Cardiac fibroblast (primary cell): ENCODE measurements around the gene ABHD17A.

Experiments used
- DNase-seq, 2 donors: peaks; one replicate each; pipeline versions ENCODE4 v3.0.0 to v3.0.0-alpha.2; 2010; ENCODE audit warnings: low read depth in 2 of 2
- H3K4me3 ChIP-seq, 2 donors: replicated peaks in 1 of 2; 1 replicate in 1 of 2; 2 replicates in 1 of 2; pipeline ENCODE4 v1.5.1; 2011; ENCODE audit warnings: low read depth in 2 of 2, low read length in 2 of 2, mild to moderate bottlenecking in 2 of 2, moderate library complexity in 1 of 2
- TF ChIP-seq, protein P1 (sequence below): IDR thresholded peaks from one replicate; pipeline ENCODE4 v1.5.1; 2011; ENCODE audit warnings: low read depth, mild to moderate bottlenecking, low read length, inconsistent platforms

ABHD17A gene

GRCh38 chr19:1867349-1867724 lies 18.0 kb downstream of the ABHD17A start:
- no peak for DNase-seq
- TF ChIP-seq, protein P1, sequence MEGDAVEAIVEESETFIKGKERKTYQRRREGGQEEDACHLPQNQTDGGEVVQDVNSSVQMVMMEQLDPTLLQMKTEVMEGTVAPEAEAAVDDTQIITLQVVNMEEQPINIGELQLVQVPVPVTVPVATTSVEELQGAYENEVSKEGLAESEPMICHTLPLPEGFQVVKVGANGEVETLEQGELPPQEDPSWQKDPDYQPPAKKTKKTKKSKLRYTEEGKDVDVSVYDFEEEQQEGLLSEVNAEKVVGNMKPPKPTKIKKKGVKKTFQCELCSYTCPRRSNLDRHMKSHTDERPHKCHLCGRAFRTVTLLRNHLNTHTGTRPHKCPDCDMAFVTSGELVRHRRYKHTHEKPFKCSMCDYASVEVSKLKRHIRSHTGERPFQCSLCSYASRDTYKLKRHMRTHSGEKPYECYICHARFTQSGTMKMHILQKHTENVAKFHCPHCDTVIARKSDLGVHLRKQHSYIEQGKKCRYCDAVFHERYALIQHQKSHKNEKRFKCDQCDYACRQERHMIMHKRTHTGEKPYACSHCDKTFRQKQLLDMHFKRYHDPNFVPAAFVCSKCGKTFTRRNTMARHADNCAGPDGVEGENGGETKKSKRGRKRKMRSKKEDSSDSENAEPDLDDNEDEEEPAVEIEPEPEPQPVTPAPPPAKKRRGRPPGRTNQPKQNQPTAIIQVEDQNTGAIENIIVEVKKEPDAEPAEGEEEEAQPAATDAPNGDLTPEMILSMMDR: no peak
- no peak overlapping the region for H3K4me3 ChIP-seq

GRCh38 chr19:1866693-1867348 lies 18.5 kb downstream of the ABHD17A start:
- H3K4me3 ChIP-seq: no peak overlapping the region
- no peak for DNase-seq
- TF ChIP-seq, protein P1: no peak

GRCh38 chr19:1865172-1866010 lies 19.9 kb downstream of the ABHD17A start:
- no peak for DNase-seq
- H3K4me3 ChIP-seq: peak overlapping the region; percentile 21 to 57
- TF ChIP-seq, protein P1: no peak

GRCh38 chr19:1864480-1865171 lies 20.7 kb downstream of the ABHD17A start:
- peak overlapping the region; percentile 57 to 84 for H3K4me3 ChIP-seq
- TF ChIP-seq, protein P1: peak; percentile 61
- peak; percentile 57 to 69 for DNase-seq

- peak overlapping the region; percentile 84 to 88 for H3K4me3 ChIP-seq
- DNase-seq: peak; percentile 94 to 98
- TF ChIP-seq, protein P1: no peak
Observed at GRCh38 chr19:1863638-1864479, 21.4 kb downstream of the ABHD17A start.

- H3K4me3 ChIP-seq: peak within 1 kb of the TSS; percentile 85 to 88
- DNase-seq: no peak
- TF ChIP-seq, protein P1: no peak
Observed at GRCh38 chr19:1863328-1863637, 22.0 kb downstream of the ABHD17A start, which contains the start of gene KLF16. TSS of gene KLF16 (minus strand) at chr19:1863579. CDS start at chr19:1863497, 82 bp downstream.
